ENCODE data around the gene FRYL.

DNA sequence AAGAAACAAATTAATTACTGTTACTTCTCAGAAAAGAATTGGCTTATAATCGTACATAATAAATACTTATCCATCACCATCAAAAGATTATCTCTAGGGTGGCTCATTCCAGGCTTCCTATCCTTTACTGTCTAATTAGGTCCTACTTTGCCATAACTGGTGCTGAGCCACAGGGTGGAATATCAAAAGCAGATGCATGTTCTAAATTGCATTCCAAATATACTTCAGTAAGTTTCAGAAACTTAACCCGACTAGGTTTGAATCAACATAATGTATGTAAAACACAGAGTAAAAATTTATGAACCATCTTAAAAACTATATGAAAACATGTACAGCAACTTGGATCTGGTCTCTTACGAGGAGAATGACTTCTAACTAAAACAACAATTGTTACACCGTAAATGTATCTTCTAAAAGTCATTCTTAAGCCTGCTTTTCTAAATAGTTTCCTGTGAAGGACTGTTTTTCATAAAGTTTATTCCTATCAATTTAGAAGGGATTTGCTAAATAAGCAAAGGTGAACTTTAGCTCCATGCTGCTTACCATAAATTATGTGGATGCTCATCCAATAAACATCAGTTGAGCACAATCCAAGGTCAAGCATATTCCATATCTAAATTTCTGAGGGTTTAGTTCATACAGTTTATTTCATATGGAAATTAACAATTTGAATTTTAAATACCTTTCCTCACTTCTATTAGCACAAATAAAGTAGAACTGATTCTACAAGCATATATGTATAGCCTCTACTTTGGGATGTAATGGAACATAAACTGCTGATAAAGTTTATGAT lies 276.6 kb downstream of the FRYL start:
- TF ChIP-seq GATA2 (IDR thresholded peaks at IDR 0.05; ENCODE audit: low read depth, low read length) (no peak), GATA3 (IDR thresholded peaks at IDR 0.05; ENCODE audit: low read depth, low read length) (no peak)
